ENCODE data around the gene SPATS2.

The SPATS2 gene

DNA sequence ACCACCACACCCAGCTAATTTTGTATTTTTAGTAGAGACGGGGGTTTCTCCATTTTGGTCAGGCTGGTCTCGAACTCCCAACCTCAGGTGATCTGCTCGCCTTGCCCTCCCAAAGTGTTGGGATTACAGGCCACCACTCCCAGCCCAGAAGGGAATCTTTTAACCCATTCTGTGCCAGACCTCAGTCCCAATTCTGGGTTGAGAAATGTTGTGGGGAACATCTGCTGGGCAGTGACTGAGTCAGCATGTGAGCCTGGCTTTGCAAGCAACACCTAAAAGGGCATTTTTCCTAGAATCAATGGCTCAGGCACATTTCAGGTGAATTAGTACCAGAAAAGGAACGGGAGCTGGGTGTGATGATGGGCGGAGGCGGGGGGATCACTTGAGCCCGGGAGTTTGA lies 7.6 kb upstream of the SPATS2 start:
- TF ChIP-seq, protein P1, sequence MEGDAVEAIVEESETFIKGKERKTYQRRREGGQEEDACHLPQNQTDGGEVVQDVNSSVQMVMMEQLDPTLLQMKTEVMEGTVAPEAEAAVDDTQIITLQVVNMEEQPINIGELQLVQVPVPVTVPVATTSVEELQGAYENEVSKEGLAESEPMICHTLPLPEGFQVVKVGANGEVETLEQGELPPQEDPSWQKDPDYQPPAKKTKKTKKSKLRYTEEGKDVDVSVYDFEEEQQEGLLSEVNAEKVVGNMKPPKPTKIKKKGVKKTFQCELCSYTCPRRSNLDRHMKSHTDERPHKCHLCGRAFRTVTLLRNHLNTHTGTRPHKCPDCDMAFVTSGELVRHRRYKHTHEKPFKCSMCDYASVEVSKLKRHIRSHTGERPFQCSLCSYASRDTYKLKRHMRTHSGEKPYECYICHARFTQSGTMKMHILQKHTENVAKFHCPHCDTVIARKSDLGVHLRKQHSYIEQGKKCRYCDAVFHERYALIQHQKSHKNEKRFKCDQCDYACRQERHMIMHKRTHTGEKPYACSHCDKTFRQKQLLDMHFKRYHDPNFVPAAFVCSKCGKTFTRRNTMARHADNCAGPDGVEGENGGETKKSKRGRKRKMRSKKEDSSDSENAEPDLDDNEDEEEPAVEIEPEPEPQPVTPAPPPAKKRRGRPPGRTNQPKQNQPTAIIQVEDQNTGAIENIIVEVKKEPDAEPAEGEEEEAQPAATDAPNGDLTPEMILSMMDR (IDR thresholded peaks at IDR 0.05; ENCODE audit: low read depth, low read length) = no peak
- DNase-seq (ENCODE audit: extremely low read depth, low read depth) = no peak

DNA sequence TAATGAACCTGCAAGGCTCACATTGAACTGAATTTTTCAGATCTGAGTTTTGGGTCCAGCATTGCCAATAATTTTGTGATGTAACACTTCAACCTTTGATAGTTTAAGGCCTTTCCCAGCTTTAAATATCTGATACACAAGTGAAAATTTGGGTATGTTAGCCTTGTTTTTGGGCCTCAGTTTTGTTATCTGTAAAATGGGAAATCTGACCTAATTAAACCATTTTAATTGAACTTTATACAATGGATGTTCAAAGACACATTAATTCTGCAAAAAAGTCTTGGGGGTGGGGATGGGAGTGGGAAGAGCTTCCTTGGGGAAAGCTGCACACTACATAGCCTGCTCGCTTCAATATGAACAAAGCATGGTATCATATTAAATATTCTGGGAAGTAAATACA lies 5.2 kb upstream of the SPATS2 start:
- DNase-seq (ENCODE audit: extremely low read depth, low read depth) = no peak
- TF ChIP-seq, protein P1 (IDR thresholded peaks at IDR 0.05; ENCODE audit: low read depth, low read length) = no peak

DNA sequence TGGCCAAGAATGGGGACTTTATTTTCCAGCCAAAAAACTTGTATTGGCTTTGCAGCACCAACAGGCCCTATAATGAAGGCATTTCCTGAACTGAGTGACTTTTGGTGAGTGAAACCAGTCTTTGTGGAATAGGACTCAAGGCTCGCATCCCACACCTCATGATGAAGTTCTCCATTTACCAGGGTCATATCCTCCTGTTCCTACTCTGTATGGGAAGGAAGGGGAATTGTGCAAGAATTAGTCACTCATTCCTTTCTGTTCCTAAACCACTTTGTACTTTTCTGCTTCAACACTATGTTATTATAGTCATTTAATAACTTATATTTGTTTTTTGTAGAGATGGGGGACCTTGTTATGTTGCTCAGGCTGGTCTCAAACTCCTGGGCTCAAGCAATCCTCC lies 2.3 kb upstream of the SPATS2 start:
- no peak for DNase-seq (ENCODE audit: extremely low read depth, low read depth)
- TF ChIP-seq, protein P1 (IDR thresholded peaks at IDR 0.05; ENCODE audit: low read depth, low read length) = no peak

DNA sequence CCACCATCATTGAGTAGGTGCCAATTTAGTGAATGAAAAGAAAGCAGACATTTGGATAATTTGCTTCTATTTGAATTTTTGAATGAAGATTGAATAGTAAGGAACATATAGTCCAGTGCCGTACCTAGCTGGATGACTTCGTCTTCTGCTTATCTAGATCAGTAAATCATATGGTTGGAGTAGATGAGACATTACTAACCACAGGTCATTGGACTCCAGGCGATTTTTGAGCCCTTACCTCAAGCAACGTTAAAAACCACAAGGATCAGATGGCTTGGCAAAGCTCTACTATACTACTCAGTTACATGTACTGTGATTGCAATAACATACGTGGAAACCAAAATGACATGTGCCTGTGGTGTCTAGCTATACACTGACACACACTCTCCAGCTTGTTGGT lies 1.7 kb upstream of the SPATS2 start:
- TF ChIP-seq, protein P1 (IDR thresholded peaks at IDR 0.05; ENCODE audit: low read depth, low read length) = no peak
- DNase-seq (ENCODE audit: extremely low read depth, low read depth) = no peak

DNA sequence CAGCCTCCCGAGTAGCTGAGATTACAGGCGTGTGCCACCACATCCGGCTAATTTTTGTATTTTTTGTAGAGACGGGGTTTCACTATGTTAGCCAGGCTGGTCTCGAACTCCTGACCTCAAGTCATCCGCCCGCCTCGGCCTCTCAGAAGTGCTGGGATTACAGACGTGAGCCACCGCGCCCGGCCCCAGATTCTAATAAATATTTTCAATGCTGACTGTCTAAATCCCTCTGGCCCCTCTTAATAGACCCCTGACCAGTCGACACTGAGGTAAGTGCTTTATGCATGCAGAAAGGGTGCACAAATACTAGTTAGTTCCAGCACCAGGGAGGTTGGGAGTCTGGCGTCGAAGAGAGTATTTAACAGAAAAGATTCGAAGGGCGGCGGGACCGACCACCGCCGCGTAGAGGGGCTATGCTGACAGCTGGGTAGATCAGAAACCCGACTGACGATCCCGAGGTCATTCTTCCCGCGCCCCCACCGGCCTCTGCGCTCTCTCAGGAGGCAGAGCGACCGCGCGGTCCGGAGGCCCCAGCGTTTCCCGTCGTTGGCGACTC lies 1.1 kb upstream of the SPATS2 start:
- no peak for DNase-seq (ENCODE audit: extremely low read depth, low read depth)
- TF ChIP-seq, protein P1 (IDR thresholded peaks at IDR 0.05; ENCODE audit: low read depth, low read length) = no peak

DNA sequence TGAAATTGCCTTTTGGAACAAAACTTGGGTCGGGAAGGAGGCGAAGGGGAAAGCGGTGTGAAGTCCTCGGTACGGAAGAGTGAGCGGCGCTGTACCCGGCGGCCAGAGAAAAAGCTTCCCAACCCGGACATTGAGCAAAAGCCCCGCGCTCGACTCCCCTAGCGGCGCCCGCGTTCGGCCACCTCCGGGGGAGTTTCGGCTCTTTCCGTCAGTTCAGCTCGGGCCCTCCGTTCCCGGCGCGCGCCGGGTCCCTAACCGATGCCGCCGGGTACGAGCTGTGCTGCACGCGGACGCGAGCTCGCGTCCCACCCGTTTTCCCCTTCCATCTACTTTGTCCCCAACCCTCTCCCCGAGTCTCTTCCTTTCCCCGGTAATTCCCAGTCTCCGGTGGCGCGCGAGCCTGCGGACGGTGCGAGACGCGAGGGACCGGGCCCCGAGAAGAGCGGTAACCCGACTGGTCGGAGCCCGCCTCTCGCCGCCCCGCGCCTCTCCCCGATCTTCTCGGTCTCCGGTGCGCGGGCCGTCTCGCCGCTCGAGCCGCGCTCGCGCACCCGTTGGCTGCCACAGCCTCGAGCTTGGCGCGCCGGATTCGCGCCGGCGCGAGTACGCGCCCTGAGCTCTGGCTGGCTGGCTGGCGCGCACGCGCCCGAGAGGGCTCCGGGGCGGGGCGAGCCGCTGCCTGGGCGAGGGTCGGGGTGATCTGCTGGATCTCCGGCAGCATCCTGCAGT lies 446 bp upstream of the SPATS2 start:
- TF ChIP-seq, protein P1 (IDR thresholded peaks at IDR 0.05; ENCODE audit: low read depth, low read length) = peak; percentile 15; the same call in 1 of the 2 replicates
- DNase-seq (ENCODE audit: extremely low read depth, low read depth) = peak; percentile 78

DNA sequence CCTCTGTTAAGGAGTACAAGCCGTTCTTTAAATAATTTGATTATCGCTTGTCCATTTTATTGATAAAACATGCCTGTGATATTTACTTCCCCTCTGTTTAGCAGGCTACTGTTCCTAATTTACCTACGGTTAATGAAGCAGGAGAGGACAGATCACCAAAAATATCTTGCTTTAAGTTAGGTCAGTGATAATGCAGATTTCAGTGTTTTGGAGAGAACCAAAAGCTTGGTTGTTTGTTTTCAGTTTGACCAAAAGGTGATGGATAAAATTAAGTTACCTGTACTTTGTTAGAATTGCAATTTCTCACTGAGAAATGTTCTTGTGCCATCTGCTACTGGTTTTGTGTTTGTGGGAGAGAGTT lies 958 bp downstream of the SPATS2 start:
- DNase-seq (ENCODE audit: extremely low read depth, low read depth) = no peak

More for the DNA sequence above, 958 bp downstream of the SPATS2 start:
- TF ChIP-seq, protein P1 (IDR thresholded peaks at IDR 0.05; ENCODE audit: low read depth, low read length) = no peak
